IPS DF 6.9 (cell line): ENCODE measurements around the gene INPP5F.
"Not testable (repeated sequence)": the region's sequence is repeated elsewhere in the genome, so short reads cannot be mapped to it uniquely, and the experiment has no call there.

ENCODE experiments used
- DNase-seq: peaks from one replicate; pipeline ENCODE4 v3.0.0-alpha.2; 2013; ENCODE audit warnings: low read depth, low spot score
- H3K27ac ChIP-seq: one replicate; pipeline ENCODE4 v1.5.1; 2013; ENCODE audit warnings: low read length, control low read depth
- H3K27me3 ChIP-seq: 2 replicates; pipeline ENCODE4 v1.6.1; 2013; ENCODE audit warnings: mild to moderate bottlenecking, low read length; ENCODE audit not compliant: control insufficient read depth, insufficient read depth
- H3K36me3 ChIP-seq: 2 replicates; pipeline ENCODE4 v1.6.1; 2013; ENCODE audit warnings: low read length; ENCODE audit not compliant: control insufficient read depth, insufficient read depth
- H3K4me1 ChIP-seq: 2 replicates; pipeline ENCODE4 v1.6.1; 2013; ENCODE audit warnings: low read length; ENCODE audit not compliant: control insufficient read depth, insufficient read depth
- H3K4me3 ChIP-seq: 2 replicates; pipeline ENCODE4 v1.5.1; 2013; ENCODE audit warnings: mild to moderate bottlenecking, low read length
- H3K9me3 ChIP-seq: 2 replicates; pipeline ENCODE4 v1.6.1; 2013; ENCODE audit warnings: low read length, inconsistent platforms; ENCODE audit not compliant: control insufficient read depth, insufficient read depth
- WGBS: extraction: QIAGEN DNeasy Blood & Tissue Kit; methylation state at CpG from one replicate; pipeline ENCODE4 v1.1.7; 2013; ENCODE audit warnings: mixed read lengths, missing lambda C conversion rate; ENCODE audit not compliant: insufficient read length, insufficient coverage; 5-methylcytosine and 5-hydroxymethylcytosine counted together

INPP5F gene

GRCh38 chr10:119759832-119760231 is 34.0 kb downstream of the INPP5F start:
- no peaks in the 10 kb centered on the region for H3K36me3 ChIP-seq
- DNase-seq = no peak

GRCh38 chr10:119761106-119761505 is 35.3 kb downstream of the INPP5F start:
- Histone ChIP-seq H3K27me3 (no peaks in the 10 kb centered on the region), H3K4me3 (no peak overlapping the region), H3K27ac (no peak overlapping the region), H3K9me3 (no peaks in the 10 kb centered on the region), H3K36me3 (no peaks in the 10 kb centered on the region), H3K4me1 (no peaks in the 10 kb centered on the region; the same call in 1 of the 2 replicates)
- DNase-seq = no peak
- no CpG with 5 or more reads among the region's 3 CpGs for WGBS

More at GRCh38 chr10:119759832-119760231, 34.0 kb downstream of the INPP5F start:
- H3K27ac ChIP-seq = no peak overlapping the region
- WGBS = no CpG with 5 or more reads among the region's 5 CpGs
- no peaks in the 10 kb centered on the region for H3K4me1 ChIP-seq
- H3K9me3 ChIP-seq = no peaks in the 10 kb centered on the region
- H3K4me3 ChIP-seq = no peak overlapping the region
- H3K27me3 ChIP-seq = no peaks in the 10 kb centered on the region

- no peaks in the 10 kb centered on the region for H3K9me3 ChIP-seq
- DNase-seq = no peak
- WGBS = no CpG with 5 or more reads among the region's 3 CpGs
- H3K27ac ChIP-seq = no peak overlapping the region
- H3K36me3 ChIP-seq = no peaks in the 10 kb centered on the region
- H3K4me3 ChIP-seq = no peak overlapping the region
- no peaks in the 10 kb centered on the region for H3K27me3 ChIP-seq
- no peaks in the 10 kb centered on the region; the same call in 1 of the 2 replicates for H3K4me1 ChIP-seq
These were observed 36.2 kb downstream of the INPP5F start for GRCh38 chr10:119762035-119762434.

- H3K36me3 ChIP-seq = no peaks in the 10 kb centered on the region
- no peak overlapping the region for H3K27ac ChIP-seq
- WGBS = 100% methylated on average over 2 of the region's 8 CpGs
These were observed 37.3 kb downstream of the INPP5F start for GRCh38 chr10:119762805-119763798.

GRCh38 chr10:119768455-119769094 is 42.7 kb downstream of the INPP5F start:
- H3K27me3 ChIP-seq = no peaks in the 10 kb centered on the region
- H3K27ac ChIP-seq = no peak overlapping the region
- no peak overlapping the region for H3K4me3 ChIP-seq
- WGBS = no CpG with 5 or more reads among the region's 4 CpGs
- no peaks in the 10 kb centered on the region for H3K36me3 ChIP-seq
- no peaks in the 10 kb centered on the region; the same call in 1 of the 2 replicates for H3K4me1 ChIP-seq
- DNase-seq = no peak
- H3K9me3 ChIP-seq = no peaks in the 10 kb centered on the region

More at GRCh38 chr10:119762805-119763798, 37.3 kb downstream of the INPP5F start:
- no peaks in the 10 kb centered on the region for H3K27me3 ChIP-seq
- no peaks in the 10 kb centered on the region; the same call in 1 of the 2 replicates for H3K4me1 ChIP-seq
- no peaks in the 10 kb centered on the region for H3K9me3 ChIP-seq
- no peak for DNase-seq
- no peak overlapping the region for H3K4me3 ChIP-seq

- Histone ChIP-seq H3K36me3 (no peaks in the 10 kb centered on the region), H3K9me3 (no peaks in the 10 kb centered on the region), H3K4me1 (no peaks in the 10 kb centered on the region; the same call in 1 of the 2 replicates), H3K27ac (no peak overlapping the region), H3K27me3 (no peaks in the 10 kb centered on the region), H3K4me3 (no peak overlapping the region)
- WGBS = no CpG with 5 or more reads among the region's 2 CpGs
- no peak for DNase-seq
These were observed 44.0 kb downstream of the INPP5F start for GRCh38 chr10:119769886-119770285.

- Histone ChIP-seq H3K36me3 (no peaks in the 10 kb centered on the region), H3K4me1 (no peaks in the 10 kb centered on the region), H3K4me3 (no peak overlapping the region), H3K27me3 (no peaks in the 10 kb centered on the region), H3K9me3 (no peaks in the 10 kb centered on the region), H3K27ac (no peak overlapping the region)
- no peak for DNase-seq
- no CpG with 5 or more reads among the region's 2 CpGs for WGBS
These were observed 45.1 kb downstream of the INPP5F start for GRCh38 chr10:119770928-119771327.

GRCh38 chr10:119772334-119772733 is 46.5 kb downstream of the INPP5F start:
- no peak overlapping the region for H3K4me3 ChIP-seq
- DNase-seq = no peak
- no peaks in the 10 kb centered on the region for H3K36me3 ChIP-seq
- H3K27ac ChIP-seq = no peak overlapping the region
- WGBS = no CpG with 5 or more reads among the region's 4 CpGs
- no peaks in the 10 kb centered on the region for H3K27me3 ChIP-seq
- no peaks in the 10 kb centered on the region for H3K9me3 ChIP-seq
- no peaks in the 10 kb centered on the region for H3K4me1 ChIP-seq

- WGBS = no CpG with 5 or more reads among the region's 3 CpGs
- H3K9me3 ChIP-seq = not testable (repeated sequence)
These were observed 47.2 kb downstream of the INPP5F start for GRCh38 chr10:119773041-119773440.

GRCh38 chr10:119775529-119775928 is 49.7 kb downstream of the INPP5F start:
- WGBS = no CpG with 5 or more reads among the region's 1 CpG
- no peak overlapping the region for H3K27ac ChIP-seq
- H3K27me3 ChIP-seq = no peaks in the 10 kb centered on the region
- H3K9me3 ChIP-seq = no peaks in the 10 kb centered on the region
- DNase-seq = no peak
- no peaks in the 10 kb centered on the region for H3K4me1 ChIP-seq
- no peaks in the 10 kb centered on the region for H3K36me3 ChIP-seq
- H3K4me3 ChIP-seq = no peak overlapping the region

More at GRCh38 chr10:119773041-119773440, 47.2 kb downstream of the INPP5F start:
- H3K27me3 ChIP-seq, H3K36me3 ChIP-seq, DNase-seq, H3K27ac ChIP-seq, H3K4me3 ChIP-seq, H3K4me1 ChIP-seq: not testable (repeated sequence)
